22Rv1 (cell line): Measurements from ENCODE around the gene AAK1.

Experiments
- ZFX ChIP-seq: fragments of 450-650 bp; IDR thresholded peaks from 2 replicates; pipeline ENCODE4 v1.6.1; 2017; ENCODE audit warnings: antibody characterized with exemption, borderline replicate concordance
- TF ChIP-seq, protein P1 (sequence below): fragments of 450-650 bp; IDR thresholded peaks from 2 replicates; pipeline ENCODE4 v1.5.1; 2017; ENCODE audit warnings: mild to moderate bottlenecking

DNA sequence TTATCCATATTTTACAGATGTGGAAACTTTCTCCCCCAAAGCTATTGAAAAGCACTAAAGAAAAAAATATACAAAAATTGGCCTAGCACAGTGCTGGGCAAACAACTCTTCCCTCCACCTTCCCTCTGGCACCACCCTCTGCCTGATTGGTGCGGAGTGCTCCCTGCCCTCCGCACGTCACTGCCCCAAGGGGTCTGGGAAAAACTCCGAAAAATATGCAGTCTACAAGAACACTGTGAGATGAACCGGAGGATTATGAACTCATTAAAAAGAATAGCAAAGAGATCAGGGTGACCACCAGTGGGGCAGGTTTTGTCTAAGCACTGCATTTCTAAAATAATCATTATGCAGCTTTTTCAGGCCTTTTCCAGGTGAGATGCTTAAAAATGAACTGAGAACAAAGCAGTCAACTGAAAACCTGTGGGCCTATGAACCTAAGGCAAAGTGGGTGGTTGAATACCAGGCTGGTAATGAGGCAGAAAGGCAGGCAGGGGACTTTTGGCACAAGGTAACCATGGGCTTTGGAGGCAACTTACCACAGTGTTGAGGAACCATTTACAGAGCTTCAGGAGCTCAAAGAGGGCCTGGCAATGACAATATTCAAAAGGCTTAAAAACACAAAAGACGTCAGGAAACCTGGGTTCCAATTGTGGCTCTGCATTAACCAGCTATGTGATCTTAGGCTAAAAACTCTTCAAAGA lies 57.5 kb downstream of the AAK1 start:
- TF ChIP-seq, protein P1, sequence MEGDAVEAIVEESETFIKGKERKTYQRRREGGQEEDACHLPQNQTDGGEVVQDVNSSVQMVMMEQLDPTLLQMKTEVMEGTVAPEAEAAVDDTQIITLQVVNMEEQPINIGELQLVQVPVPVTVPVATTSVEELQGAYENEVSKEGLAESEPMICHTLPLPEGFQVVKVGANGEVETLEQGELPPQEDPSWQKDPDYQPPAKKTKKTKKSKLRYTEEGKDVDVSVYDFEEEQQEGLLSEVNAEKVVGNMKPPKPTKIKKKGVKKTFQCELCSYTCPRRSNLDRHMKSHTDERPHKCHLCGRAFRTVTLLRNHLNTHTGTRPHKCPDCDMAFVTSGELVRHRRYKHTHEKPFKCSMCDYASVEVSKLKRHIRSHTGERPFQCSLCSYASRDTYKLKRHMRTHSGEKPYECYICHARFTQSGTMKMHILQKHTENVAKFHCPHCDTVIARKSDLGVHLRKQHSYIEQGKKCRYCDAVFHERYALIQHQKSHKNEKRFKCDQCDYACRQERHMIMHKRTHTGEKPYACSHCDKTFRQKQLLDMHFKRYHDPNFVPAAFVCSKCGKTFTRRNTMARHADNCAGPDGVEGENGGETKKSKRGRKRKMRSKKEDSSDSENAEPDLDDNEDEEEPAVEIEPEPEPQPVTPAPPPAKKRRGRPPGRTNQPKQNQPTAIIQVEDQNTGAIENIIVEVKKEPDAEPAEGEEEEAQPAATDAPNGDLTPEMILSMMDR: no peak
- no peak for TF ChIP-seq ZFX
